ENCODE data around the gene RAB27A.

- TF ChIP-seq FOXM1 (IDR thresholded peaks at IDR 0.05; ENCODE audit: borderline replicate concordance) (no peak), BHLHE40 (IDR thresholded peaks at IDR 0.05; ENCODE audit: borderline replicate concordance) (no peak), NFRKB (IDR thresholded peaks at IDR 0.05) (no peak), SP1 (IDR thresholded peaks at IDR 0.05) (no peak), SUZ12 (IDR thresholded peaks at IDR 0.05) (no peak)
Observed at GRCh38 chr15:55230051-55230670, 59.5 kb downstream of the RAB27A start.
